SK-N-MC (cell line): Measurements from ENCODE around the gene SDK1.

Experiments
- DNase-seq: peaks from one replicate; pipeline ENCODE4 v3.0.0-alpha.2; 2011; ENCODE audit warnings: low read depth, low spot score
- H3K27ac ChIP-seq: fragments of 200-600 bp; sonication (generic); 2 replicates; pipeline ENCODE4 v1.5.1; 2016; ENCODE audit warnings: mixed run types
- H3K36me3 ChIP-seq: fragments of 200-600 bp; sonication (generic); 2 replicates; pipeline ENCODE4 v1.6.1; 2017; ENCODE audit warnings: antibody characterized with exemption, low read length, mixed read lengths; ENCODE audit not compliant: insufficient read depth
- H3K4me3 ChIP-seq: fragments of 200-600 bp; sonication (generic); 2 replicates; pipeline ENCODE4 v1.5.1; 2016
- H3K9ac ChIP-seq: fragments of 200-600 bp; sonication (generic); 2 replicates; pipeline ENCODE4 v1.8.0; 2017; ENCODE audit warnings: mixed run types, mixed read lengths; ENCODE audit not compliant: insufficient read length
- H3K9me3 ChIP-seq: fragments of 200-600 bp; sonication (generic); 2 replicates; pipeline ENCODE4 v1.6.1; 2017; ENCODE audit warnings: low read depth, mild to moderate bottlenecking, antibody characterized with exemption, low read length, moderate library complexity, mixed read lengths
- EZH2 ChIP-seq: fragments of 200-600 bp; sonication (generic); IDR thresholded peaks from one replicate; pipeline ENCODE4 v1.6.1; 2017; ENCODE audit warnings: antibody characterized with exemption
- FOXP2 ChIP-seq: optimal IDR thresholded peaks from 2 replicates; pipeline ENCODE3; 2011; ENCODE audit warnings: mild to moderate bottlenecking, moderate library complexity; ENCODE audit not compliant: insufficient read depth; ENCODE audit errors: extremely low read length, control extremely low read depth
- POLR2AphosphoS5 ChIP-seq: IDR thresholded peaks from 2 replicates; pipeline ENCODE4 v1.6.1; 2012; ENCODE audit warnings: mild to moderate bottlenecking, low read depth, low read length, borderline replicate concordance

The SDK1 gene

GRCh38 chr7:3887096-3887690 lies 586.1 kb downstream of the SDK1 start:
- Histone ChIP-seq H3K9ac (no peak overlapping the region), H3K27ac (peak overlapping the region; percentile 19), H3K4me3 (no peak overlapping the region), H3K9me3 (no peaks in the 10 kb centered on the region), H3K36me3 (no peaks in the 10 kb centered on the region)
- peak; percentile 88 for DNase-seq
- no peak; the same call in 1 of the 2 replicates for TF ChIP-seq POLR2AphosphoS5
- no peak for TF ChIP-seq FOXP2

DNA sequence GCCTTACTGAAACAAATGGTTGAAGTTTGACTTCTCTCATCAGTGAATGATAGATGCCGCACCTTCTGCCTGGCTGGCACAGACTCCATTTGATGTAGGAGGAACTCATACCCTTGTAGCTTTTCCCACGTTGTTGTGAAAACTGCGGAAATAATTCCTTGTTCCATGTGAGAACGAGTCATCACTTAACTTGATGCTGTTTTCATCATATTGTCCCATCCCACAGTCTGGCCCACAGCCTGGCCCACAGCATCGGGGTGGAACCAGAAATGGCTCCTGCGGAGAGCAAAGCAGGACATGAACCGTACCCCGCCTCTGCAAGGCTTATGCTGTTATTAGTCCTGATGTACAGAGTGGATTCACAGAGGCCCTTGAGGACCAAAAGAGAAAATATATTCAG lies 587.0 kb downstream of the SDK1 start:
- Histone ChIP-seq H3K9ac (no peak overlapping the region), H3K9me3 (no peaks in the 10 kb centered on the region), H3K36me3 (no peaks in the 10 kb centered on the region), H3K27ac (no peak overlapping the region), H3K4me3 (no peak overlapping the region)
- DNase-seq = no peak
- no peak for TF ChIP-seq FOXP2
- no peak for TF ChIP-seq EZH2
- no peak for TF ChIP-seq POLR2AphosphoS5

GRCh38 chr7:3892157-3892556 lies 591.1 kb downstream of the SDK1 start:
- peaks cover 4% of the 10 kb centered on the region; the same call in 1 of the 2 replicates for H3K36me3 ChIP-seq
- no peak overlapping the region for H3K27ac ChIP-seq
- H3K9ac ChIP-seq = no peak overlapping the region
- DNase-seq = no peak
- no peak overlapping the region for H3K4me3 ChIP-seq
- no peaks in the 10 kb centered on the region for H3K9me3 ChIP-seq
- no peak for TF ChIP-seq POLR2AphosphoS5

GRCh38 chr7:3892686-3893085 lies 591.6 kb downstream of the SDK1 start:
- H3K36me3 ChIP-seq = peaks cover 4% of the 10 kb centered on the region; the same call in 1 of the 2 replicates
- no peak overlapping the region for H3K9ac ChIP-seq
- no peak for DNase-seq
- no peak overlapping the region for H3K4me3 ChIP-seq
- H3K27ac ChIP-seq = no peak overlapping the region
- H3K9me3 ChIP-seq = no peaks in the 10 kb centered on the region
- TF ChIP-seq POLR2AphosphoS5 = no peak
- no peak for TF ChIP-seq FOXP2

- Histone ChIP-seq H3K4me3 (no peak overlapping the region), H3K9me3 (no peaks in the 10 kb centered on the region), H3K27ac (no peak overlapping the region), H3K9ac (no peak overlapping the region), H3K36me3 (peaks cover 4% of the 10 kb centered on the region; the same call in 1 of the 2 replicates)
- no peak for DNase-seq
- TF ChIP-seq FOXP2 (no peak), EZH2 (no peak), POLR2AphosphoS5 (no peak)
Measured at GRCh38 chr7:3893151-3893788, 592.2 kb downstream of the SDK1 start.

- H3K27ac ChIP-seq = no peak overlapping the region
Measured at GRCh38 chr7:3893789-3894153, 592.7 kb downstream of the SDK1 start.

GRCh38 chr7:3895341-3896116 lies 594.5 kb downstream of the SDK1 start:
- TF ChIP-seq FOXP2 (no peak), EZH2 (no peak), POLR2AphosphoS5 (no peak)
- Histone ChIP-seq H3K27ac (peak overlapping the region; percentile 88), H3K36me3 (peaks cover 4% of the 10 kb centered on the region; the same call in 1 of the 2 replicates), H3K9me3 (no peaks in the 10 kb centered on the region), H3K9ac (no peak overlapping the region), H3K4me3 (peak overlapping the region; percentile 44)
- DNase-seq = no peak

More at GRCh38 chr7:3893789-3894153, 592.7 kb downstream of the SDK1 start:
- peaks cover 4% of the 10 kb centered on the region; the same call in 1 of the 2 replicates for H3K36me3 ChIP-seq
- no peak overlapping the region for H3K9ac ChIP-seq
- no peaks in the 10 kb centered on the region for H3K9me3 ChIP-seq
- H3K4me3 ChIP-seq = no peak overlapping the region
- DNase-seq = no peak
- no peak for TF ChIP-seq FOXP2
- TF ChIP-seq EZH2 = no peak
- TF ChIP-seq POLR2AphosphoS5 = no peak

DNA sequence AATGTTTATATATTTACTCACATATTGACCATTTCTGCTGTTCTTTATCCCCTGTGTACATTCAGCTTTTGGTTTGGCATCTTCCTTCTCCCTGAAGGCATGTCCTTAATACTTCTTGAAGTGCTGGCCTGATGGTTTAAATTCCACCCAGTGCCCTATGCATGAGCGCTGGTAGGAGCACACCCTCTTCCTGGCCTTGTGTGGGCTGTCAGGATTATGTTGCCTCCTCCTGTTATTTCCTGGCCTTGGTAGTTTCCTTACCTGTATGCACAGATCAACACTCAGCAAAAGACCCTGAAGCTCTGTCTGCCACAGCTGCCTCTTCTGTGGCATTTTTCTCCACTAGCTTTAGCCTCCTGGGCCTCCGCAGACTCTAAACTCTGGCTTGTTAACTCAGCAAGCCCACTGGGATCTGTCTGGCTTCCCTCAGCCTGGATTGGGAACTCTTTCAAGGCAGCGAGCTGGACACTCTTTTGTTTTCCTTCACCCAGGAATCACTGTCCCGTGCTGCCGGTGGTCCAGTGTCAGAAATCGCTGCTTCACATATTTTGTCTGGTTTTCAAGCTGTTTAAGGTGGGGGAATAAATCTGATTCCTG lies 595.2 kb downstream of the SDK1 start:
- no peaks in the 10 kb centered on the region for H3K9me3 ChIP-seq
- peaks cover 4% of the 10 kb centered on the region; the same call in 1 of the 2 replicates for H3K36me3 ChIP-seq
- DNase-seq = no peak
- H3K9ac ChIP-seq = no peak overlapping the region
- H3K27ac ChIP-seq = peak overlapping the region; percentile 88
- peak overlapping the region; percentile 44 for H3K4me3 ChIP-seq
- TF ChIP-seq EZH2 = no peak
- no peak for TF ChIP-seq POLR2AphosphoS5
- TF ChIP-seq FOXP2 = no peak
